Effector CD8-positive, alpha-beta T cell (primary cell): ENCODE results near the gene DNAJB13.
"Not testable (repeated sequence)": the region's sequence is repeated elsewhere in the genome, so short reads cannot be mapped to it uniquely, and the experiment has no call there.

ENCODE experiments used
- DNase-seq: peaks from one replicate; lab custom pipeline; 2025; lab: John Stamatoyannopoulos, UW

Gene DNAJB13

GRCh38 chr11:73977856-73978519, 27.2 kb downstream of the DNAJB13 start:
- DNase-seq: no peak

- no peak for DNase-seq
Observed at GRCh38 chr11:73978576-73979086, 27.8 kb downstream of the DNAJB13 start.

GRCh38 chr11:73980001-73980961, 29.5 kb downstream of the DNAJB13 start:
- peak; percentile 55 for DNase-seq

GRCh38 chr11:73981051-73981805, 30.4 kb downstream of the DNAJB13 start:
- DNase-seq: no peak

GRCh38 chr11:73982595-73982989, 31.8 kb downstream of the DNAJB13 start, which contains the start of gene UCP2:
Gene UCP2 (minus strand): TSS chr11:73982843. CDS start chr11:73978378, 4,465 bp downstream.
- peak; percentile 75 for DNase-seq

GRCh38 chr11:73982990-73983740, 32.3 kb downstream of the DNAJB13 start:
- DNase-seq: peak; percentile 85

GRCh38 chr11:73983741-73984538, 33.1 kb downstream of the DNAJB13 start:
- no peak for DNase-seq

- DNase-seq: not testable (repeated sequence)
Observed at GRCh38 chr11:73985661-73986060, 34.8 kb downstream of the DNAJB13 start.

GRCh38 chr11:73988227-73988626, 37.4 kb downstream of the DNAJB13 start:
- DNase-seq: no peak

GRCh38 chr11:73989156-73989555, 38.3 kb downstream of the DNAJB13 start:
- no peak for DNase-seq

- no peak for DNase-seq
Observed at GRCh38 chr11:73990730-73991129, 39.9 kb downstream of the DNAJB13 start.

GRCh38 chr11:73991471-73992006, 40.7 kb downstream of the DNAJB13 start:
- no peak for DNase-seq

- no peak for DNase-seq
Observed at GRCh38 chr11:73995247-73995646, 44.4 kb downstream of the DNAJB13 start.

- DNase-seq: no peak
Observed at GRCh38 chr11:73995731-73996130, 44.9 kb downstream of the DNAJB13 start.

GRCh38 chr11:73996161-73996747, 45.4 kb downstream of the DNAJB13 start:
- no peak for DNase-seq

- no peak for DNase-seq
Observed at GRCh38 chr11:73997120-73997770, 46.4 kb downstream of the DNAJB13 start.

- DNase-seq: no peak
Observed at GRCh38 chr11:73998846-73999575, 48.2 kb downstream of the DNAJB13 start.

- DNase-seq: no peak
Observed at GRCh38 chr11:73999581-74000306, 48.9 kb downstream of the DNAJB13 start.
